Measurements from ENCODE around the gene PEX3.

DNA sequence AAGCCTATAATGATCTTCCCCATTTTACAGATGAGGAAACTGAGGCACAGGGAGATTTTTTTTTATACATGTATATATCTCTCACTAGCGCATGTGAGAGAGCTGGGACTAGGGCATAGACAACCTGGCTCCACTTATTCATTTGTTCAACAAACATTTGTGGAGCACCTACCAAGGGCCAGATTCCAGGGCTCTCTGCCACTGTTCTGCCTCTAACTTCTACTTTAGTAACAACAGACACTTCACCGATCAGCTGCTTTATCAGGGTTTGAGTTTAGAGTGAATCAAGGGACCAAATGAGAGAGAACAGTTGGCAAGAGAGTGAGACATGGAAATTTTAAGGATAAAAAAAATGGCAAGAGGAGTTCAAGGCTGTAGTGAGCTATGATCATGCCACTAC lies 7.5 kb upstream of the PEX3 start:
- TF ChIP-seq CTCF (IDR thresholded peaks at IDR 0.05): no peak
- no peak for TF ChIP-seq EP300 (IDR thresholded peaks at IDR 0.05)

Data from ovary (tissue), 3 donors.